ENCODE data around the gene OPCML. TPM values are rescaled to one million over a fixed set of nuclear protein-coding genes. Genes with fewer than 3 reads are reported as not detected.

Gene OPCML
- total and polyA plus RNA-seq, 2 of the 13 experiments (the other 11 are each of a cell fraction or from before 2014, with no cell fraction given), result not detected

DNA sequence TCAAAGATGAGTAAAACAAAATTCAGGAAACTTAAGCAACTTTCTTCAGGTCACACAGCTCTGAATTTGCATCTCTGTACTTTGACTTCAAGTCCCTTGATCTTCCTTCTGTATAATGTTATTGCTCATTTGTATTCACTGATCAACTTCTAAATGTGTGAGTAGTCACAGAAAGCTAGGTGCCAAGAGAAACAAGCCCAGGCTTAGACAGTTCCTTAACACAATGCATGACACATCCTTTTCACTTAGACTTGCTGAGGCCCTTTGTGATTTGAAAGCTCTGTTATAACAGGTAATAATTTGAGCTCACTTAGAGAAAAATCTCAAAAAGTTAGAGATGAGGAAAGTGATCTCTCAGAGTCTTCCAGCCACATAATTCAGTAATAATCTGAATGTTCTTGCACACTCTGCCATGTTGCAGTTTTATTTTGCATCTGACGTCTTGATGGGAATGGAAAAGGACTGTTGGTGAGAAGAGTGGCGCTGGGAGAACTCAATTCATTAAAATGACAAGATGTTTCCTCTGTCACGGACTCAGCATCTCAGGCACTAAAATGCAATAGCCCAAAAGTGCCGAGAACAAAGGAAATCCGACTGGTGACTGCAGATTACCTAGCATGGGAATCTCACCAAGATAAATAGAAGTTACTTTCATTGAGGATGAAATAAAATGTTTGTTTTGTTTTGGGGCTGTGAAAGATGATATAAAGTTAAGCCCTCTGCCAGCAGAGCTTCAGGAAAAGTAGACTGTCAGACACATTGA is 665.3 kb downstream of the OPCML start:
- H3K4me2 ChIP-seq (ENCODE audit: low read depth, low read length), result no peak overlapping the region
- H3K36me3 ChIP-seq (replicated peaks in 1 of 2; ENCODE audit: control insufficient read depth in 1 of 2, insufficient read depth in 2 of 2, low read length in 2 of 2), result no peaks in the 10 kb centered on the region
- intact Hi-C loops (cut with micrococcal nuclease; ENCODE audit: unreplicated experiment), result no loop called here
- DNase-seq (ENCODE audit: low spot score) (no peak), FAIRE-seq (no peak), ATAC-seq (no peak)
- H3K27me3 ChIP-seq (ENCODE audit: control insufficient read depth in 1 of 2, insufficient read depth in 2 of 2, low read length in 2 of 2), result no peaks in the 10 kb centered on the region; a peak in 1 of 5 replicates
- in situ Hi-C loops (cut with HindIII; ENCODE audit: extremely low pct_ligation_motif_present, low pct_unique_long_range_greater_than_20kb), result no loop called here
- no peaks in the 10 kb centered on the region for H3K9me3 ChIP-seq (ENCODE audit: low read length)
- no peak overlapping the region for H2AFZ ChIP-seq (ENCODE audit: low read length)
- H3K9ac ChIP-seq (ENCODE audit: insufficient read depth, low read depth, low read length), result no peak overlapping the region
- no peaks in the 10 kb centered on the region for H3K4me1 ChIP-seq (ENCODE audit: insufficient read depth, low read length)
- ChIA-PET POLR2A (no interaction called here), CTCF (ENCODE audit: low intra/inter-chr PET ratio, low total read pairs) (no interaction called here)
- TF ChIP-seq FOXM1 (CRISPR knock-in tag; IDR thresholded peaks at IDR 0.05) (no peak), MXD4 (CRISPR knock-in tag; IDR thresholded peaks at IDR 0.05) (no peak), PAF1 (CRISPR knock-in tag; IDR thresholded peaks at IDR 0.05) (no peak), ZNF207 (IDR thresholded peaks at IDR 0.05; ENCODE audit: borderline replicate concordance) (no peak), ZNF431 (CRISPR knock-in tag; IDR thresholded peaks at IDR 0.05; ENCODE audit: borderline replicate concordance, low read depth) (no peak), ARNT2 (CRISPR knock-in tag; IDR thresholded peaks at IDR 0.05; ENCODE audit: low read depth) (no peak), ZNF33A (CRISPR knock-in tag; IDR thresholded peaks at IDR 0.05; ENCODE audit: borderline replicate concordance) (no peak), ZNF367 (CRISPR knock-in tag; IDR thresholded peaks at IDR 0.05; ENCODE audit: borderline replicate concordance) (no peak), ZNF780A (CRISPR knock-in tag; IDR thresholded peaks at IDR 0.05) (no peak), ZNF768 (CRISPR knock-in tag; IDR thresholded peaks at IDR 0.05) (no peak), AHR (CRISPR knock-in tag; IDR thresholded peaks at IDR 0.05) (no peak), ZNF580 (CRISPR knock-in tag; IDR thresholded peaks at IDR 0.05; ENCODE audit: borderline replicate concordance, low read depth) (no peak), ZFP36L1 (CRISPR knock-in tag; IDR thresholded peaks at IDR 0.05) (no peak), FLYWCH1 (CRISPR knock-in tag; IDR thresholded peaks at IDR 0.05) (no peak)
- TF ChIP-seq, protein P1, sequence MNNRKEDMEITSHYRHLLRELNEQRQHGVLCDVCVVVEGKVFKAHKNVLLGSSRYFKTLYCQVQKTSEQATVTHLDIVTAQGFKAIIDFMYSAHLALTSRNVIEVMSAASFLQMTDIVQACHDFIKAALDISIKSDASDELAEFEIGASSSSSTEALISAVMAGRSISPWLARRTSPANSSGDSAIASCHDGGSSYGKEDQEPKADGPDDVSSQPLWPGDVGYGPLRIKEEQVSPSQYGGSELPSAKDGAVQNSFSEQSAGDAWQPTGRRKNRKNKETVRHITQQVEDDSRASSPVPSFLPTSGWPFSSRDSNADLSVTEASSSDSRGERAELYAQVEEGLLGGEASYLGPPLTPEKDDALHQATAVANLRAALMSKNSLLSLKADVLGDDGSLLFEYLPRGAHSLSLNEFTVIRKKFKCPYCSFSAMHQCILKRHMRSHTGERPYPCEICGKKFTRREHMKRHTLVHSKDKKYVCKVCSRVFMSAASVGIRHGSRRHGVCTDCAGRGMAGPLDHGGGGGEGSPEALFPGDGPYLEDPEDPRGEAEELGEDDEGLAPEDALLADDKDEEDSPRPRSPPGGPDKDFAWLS (CRISPR knock-in tag; IDR thresholded peaks at IDR 0.05; ENCODE audit: borderline replicate concordance), result no peak
- TF ChIP-seq, protein P2, sequence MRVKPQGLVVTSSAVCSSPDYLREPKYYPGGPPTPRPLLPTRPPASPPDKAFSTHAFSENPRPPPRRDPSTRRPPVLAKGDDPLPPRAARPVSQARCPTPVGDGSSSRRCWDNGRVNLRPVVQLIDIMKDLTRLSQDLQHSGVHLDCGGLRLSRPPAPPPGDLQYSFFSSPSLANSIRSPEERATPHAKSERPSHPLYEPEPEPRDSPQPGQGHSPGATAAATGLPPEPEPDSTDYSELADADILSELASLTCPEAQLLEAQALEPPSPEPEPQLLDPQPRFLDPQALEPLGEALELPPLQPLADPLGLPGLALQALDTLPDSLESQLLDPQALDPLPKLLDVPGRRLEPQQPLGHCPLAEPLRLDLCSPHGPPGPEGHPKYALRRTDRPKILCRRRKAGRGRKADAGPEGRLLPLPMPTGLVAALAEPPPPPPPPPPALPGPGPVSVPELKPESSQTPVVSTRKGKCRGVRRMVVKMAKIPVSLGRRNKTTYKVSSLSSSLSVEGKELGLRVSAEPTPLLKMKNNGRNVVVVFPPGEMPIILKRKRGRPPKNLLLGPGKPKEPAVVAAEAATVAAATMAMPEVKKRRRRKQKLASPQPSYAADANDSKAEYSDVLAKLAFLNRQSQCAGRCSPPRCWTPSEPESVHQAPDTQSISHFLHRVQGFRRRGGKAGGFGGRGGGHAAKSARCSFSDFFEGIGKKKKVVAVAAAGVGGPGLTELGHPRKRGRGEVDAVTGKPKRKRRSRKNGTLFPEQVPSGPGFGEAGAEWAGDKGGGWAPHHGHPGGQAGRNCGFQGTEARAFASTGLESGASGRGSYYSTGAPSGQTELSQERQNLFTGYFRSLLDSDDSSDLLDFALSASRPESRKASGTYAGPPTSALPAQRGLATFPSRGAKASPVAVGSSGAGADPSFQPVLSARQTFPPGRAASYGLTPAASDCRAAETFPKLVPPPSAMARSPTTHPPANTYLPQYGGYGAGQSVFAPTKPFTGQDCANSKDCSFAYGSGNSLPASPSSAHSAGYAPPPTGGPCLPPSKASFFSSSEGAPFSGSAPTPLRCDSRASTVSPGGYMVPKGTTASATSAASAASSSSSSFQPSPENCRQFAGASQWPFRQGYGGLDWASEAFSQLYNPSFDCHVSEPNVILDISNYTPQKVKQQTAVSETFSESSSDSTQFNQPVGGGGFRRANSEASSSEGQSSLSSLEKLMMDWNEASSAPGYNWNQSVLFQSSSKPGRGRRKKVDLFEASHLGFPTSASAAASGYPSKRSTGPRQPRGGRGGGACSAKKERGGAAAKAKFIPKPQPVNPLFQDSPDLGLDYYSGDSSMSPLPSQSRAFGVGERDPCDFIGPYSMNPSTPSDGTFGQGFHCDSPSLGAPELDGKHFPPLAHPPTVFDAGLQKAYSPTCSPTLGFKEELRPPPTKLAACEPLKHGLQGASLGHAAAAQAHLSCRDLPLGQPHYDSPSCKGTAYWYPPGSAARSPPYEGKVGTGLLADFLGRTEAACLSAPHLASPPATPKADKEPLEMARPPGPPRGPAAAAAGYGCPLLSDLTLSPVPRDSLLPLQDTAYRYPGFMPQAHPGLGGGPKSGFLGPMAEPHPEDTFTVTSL (CRISPR knock-in tag; IDR thresholded peaks at IDR 0.05; ENCODE audit: borderline replicate concordance), result no peak
- no TSS peak for BruUV-seq (replicated peaks)
- no peaks in the 10 kb centered on the region for H3K79me2 ChIP-seq (ENCODE audit: insufficient read depth, low read length)
- no peaks in the 10 kb centered on the region for H4K20me1 ChIP-seq (ENCODE audit: insufficient read depth, low read length)
- no peak overlapping the region for H3K4me3 ChIP-seq (replicated peaks in 1 of 3; ENCODE audit: insufficient read depth in 1 of 3, low read depth in 2 of 3, low read length in 3 of 3)
- no peak overlapping the region for H3K27ac ChIP-seq (ENCODE audit: extremely low read length, insufficient read depth, low read length)
- 0% methylated on average over 5 of the region's 5 CpGs for WGBS (ENCODE audit: low lambda C conversion rate)

Data from HepG2 (cell line).